CD4-positive, alpha-beta T cell treated with Interleukin-17A for 1 hour (primary cell): ENCODE measurements around the gene ADIPOR2.

Experiments
- DNase-seq: peaks from one replicate; pipeline ENCODE4 v3.0.0-alpha.2; 2020

ADIPOR2 gene

DNA sequence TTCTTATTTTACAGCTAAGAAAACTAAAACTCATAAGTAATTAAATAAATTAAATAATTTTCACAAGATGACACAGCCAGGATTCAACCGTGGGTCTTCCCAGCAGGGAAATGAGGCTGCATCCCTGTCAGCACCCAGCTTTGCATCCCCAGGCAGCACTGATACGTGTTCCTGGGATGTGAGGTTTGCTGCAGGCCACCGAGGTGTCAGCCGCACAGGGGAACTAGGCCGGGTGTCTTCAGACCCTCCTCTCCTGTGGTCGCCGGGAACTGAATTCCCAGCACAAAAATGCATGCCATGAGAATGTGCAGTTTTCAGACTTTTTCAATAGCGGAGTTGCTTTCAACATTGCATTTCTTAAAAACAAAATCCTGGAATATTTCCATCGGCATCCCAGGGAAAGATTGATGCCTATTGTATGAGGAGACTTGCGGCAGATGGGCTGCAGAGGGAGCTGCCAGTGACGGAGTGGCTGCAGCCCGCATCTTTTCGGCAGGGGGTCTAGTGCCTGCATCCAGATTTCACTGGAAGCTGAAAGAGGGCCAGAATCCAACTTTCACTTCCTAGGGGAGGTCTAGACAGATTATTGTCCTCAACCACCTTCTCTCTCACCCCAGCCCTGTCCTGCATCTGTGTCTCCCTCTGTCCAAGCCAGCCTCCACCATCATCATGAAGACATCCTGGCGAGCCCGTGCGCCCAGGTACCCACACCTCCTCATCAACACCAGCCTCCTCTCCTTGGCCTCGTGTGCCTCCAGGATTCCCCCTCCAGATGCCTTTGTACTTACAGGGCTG is 142.1 kb downstream of the ADIPOR2 start:
- no peak for DNase-seq

DNA sequence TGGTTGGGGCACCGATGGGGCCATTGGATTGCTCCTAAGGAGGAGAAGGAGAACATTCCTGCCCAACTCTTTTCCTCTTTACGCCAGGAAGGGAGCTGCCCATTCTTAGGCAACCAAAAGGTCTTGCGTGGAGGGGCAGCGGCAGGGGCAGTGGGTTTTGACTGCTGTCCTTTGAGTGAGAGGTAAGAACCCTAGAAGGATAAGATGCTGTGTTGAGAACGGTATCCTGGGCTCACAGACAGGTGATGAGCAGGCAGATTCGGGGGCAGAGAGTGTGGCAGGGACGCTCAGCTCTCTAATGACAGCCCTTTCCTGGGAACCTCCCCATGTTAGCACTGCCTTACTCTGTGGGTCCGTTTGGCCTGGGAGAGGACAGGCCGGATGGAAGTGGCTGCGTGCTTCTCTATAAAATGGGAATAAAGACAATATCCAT is 142.7 kb downstream of the ADIPOR2 start:
- no peak for DNase-seq

DNA sequence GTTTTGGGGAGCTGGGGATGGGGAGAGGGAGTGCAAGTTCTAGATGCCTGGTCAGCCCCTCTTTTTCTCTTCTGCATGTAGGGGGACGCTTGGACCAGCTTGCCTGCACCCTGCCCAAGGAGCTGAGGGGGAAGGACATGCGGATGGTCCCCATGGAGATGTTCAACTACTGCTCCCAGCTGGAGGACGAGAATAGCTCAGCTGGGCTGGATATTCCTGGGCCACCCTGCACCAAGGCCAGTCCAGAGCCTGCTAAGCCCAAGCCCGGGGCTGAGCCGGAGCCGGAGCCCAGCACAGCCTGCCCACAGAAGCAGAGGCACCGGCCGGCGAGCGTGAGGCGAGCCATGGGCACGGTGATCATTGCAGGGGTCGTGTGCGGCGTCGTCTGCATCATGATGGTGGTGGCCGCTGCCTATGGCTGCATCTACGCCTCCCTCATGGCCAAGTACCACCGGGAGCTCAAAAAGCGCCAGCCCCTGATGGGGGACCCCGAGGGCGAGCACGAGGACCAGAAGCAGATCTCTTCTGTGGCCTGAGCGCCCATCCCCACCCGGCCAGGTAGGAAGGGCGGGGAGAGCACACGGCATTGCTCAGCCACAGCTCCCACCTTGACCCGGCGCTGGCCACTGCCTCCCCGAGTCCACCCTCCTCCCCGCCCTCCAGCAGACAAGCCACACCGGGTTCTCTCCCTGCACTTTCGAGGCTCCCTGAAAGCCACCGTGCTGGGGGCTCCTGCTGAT is 143.5 kb downstream of the ADIPOR2 start:
- DNase-seq: no peak

DNA sequence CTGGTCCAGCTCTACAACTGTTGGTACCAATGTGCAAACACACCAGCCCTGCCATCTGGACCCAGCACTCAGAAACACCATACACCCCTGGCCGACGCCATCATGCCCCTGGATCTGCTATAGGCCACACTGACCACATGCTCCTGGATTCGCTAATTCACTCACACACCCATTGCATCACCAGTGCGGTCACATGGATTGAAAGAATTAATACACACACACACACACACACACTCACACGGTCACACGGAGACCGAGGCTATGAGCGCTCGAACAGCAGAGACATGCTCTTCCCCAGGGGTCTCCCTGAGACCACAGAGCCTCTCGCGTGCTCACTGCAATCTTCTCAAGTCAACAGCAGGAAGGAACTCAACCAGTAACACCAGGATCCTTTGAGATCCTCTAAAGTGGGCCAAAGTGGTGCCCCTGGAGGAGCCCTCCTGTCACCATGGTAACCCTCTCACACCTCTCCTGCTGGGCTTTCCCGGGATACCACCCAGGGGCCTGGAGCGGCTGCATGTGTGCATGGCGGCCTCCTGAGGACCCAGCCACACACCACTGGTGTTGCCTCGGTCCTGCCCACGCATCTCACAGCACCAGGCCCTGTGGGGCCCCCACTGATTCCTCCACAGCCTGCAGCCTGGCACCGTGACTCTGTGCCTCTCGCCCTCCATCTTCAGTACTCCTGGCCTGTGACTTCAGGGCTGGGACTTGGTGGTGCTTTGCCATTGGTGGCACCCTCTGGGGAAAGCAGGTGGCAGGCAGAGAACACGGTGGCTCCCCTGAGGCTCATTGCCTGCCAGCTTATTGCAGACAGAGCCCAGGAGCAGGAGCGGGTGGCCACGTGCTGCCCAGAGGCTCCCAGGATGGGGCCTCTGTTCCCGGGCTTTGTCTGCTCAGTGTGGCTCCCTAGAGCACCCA is 144.6 kb downstream of the ADIPOR2 start:
- DNase-seq: no peak

DNA sequence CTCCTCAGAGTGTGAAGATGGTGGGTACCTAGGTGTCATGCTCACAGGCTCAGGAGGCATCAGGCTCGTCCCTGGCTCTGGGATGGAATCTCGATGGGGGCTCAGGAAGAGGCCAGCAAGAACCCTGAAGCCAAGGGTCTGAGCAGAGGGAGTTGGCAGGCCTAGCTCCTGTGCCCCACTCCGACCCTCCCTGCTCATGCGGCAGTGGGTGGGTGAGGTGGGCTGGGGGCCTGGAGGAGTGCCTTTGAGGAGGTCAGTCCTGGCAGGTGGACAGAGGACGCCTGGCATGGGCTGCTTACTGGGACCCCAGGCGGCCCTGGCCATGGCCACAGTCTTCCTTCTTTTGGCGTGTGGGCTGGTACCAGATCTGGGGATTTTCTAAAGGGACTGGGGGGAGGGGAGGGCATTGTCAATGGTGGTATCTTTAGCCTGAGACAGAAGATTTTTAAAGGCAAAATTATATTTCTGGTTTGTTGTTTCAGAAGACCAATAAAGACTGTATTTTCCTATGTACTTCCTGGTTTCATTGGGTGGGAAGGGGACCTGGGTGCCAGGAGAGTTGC is 145.5 kb downstream of the ADIPOR2 start:
- no peak for DNase-seq

DNA sequence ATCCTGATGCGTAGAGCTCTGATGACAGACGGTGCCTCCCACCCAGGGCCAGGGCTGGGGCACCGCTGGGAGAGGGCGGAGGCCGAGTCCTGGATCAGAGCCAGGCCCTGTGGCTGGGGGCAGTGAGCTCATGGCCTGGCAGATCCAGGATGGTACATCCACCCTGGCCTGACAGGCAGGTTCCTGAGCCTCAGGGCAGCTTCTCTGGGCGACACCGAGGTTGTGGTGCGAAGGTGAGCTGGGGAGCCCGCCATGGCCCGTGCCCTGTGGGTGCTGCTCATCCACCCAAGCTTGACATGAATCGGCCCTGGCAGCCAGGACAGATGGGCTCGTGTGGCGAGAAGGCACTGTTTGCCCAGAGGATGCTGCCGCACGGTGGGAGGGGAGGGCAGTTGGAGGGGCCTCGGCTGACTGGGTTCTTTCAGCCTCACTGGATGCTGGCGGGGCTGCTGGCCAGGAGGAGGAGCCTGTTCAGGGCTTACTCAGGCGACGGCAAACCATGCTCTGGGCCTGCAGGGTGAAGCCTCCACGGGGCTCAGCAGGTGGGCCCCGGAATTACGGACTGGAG is 146.1 kb downstream of the ADIPOR2 start:
- DNase-seq: no peak

DNA sequence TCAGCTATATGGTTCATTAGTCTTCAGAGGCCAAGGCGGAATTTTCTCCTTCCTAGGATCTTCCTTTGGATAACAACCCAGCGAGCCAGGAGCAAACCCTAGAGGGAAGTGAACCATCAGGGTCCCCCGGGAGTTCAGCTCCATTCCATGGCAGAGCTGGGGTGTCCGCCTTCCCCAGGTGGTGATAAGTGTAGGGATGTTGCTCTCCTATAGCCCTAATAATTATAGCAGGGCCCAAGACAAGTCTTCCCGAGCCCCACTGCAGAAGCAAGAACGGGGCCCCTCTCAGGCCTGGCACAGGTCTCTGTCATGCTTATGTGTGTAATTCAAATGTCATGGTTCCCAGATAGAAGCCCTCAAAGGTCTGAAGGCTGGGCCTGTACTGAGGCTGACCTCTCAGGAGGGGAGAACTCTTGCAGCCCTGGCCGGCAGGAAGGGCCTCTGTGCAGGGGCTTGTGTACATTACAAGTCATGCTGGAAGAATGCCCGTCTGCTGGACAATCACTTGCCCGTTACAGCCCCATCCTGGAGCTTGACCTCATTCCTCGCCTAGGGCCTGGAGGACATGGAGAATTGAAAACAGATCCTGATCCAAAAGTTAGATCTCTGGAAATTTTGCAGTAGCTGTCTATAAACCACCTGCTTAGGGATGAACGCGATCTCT is 146.8 kb downstream of the ADIPOR2 start:
- no peak for DNase-seq
